Uterus (tissue), 4 donors: ENCODE results near the gene DPP10. TPM values are rescaled to one million over a fixed set of nuclear protein-coding genes. Genes with fewer than 3 reads are reported as not detected.

Experiments used
- DNase-seq, 2 donors: peaks; one replicate each; pipeline ENCODE4 v3.0.0-alpha.2; 2019 to 2020
- H3K27ac ChIP-seq, 2 donors: fragments of 200-600 bp; sonication (generic); 1 replicate in 1 of 2; 2 replicates in 1 of 2; pipeline ENCODE4 v1.5.1; 2016 to 2018
- H3K27me3 ChIP-seq, 2 donors: fragments of 200-600 bp; sonication (generic); one replicate each; pipeline ENCODE4 v1.5.1; 2018 to 2019; ENCODE audit warnings: control low read depth in 1 of 2
- H3K36me3 ChIP-seq, 2 donors: fragments of 200-600 bp; sonication (generic); one replicate each; pipeline ENCODE4 v1.5.1; 2019; ENCODE audit warnings: control low read depth in 1 of 2
- H3K4me1 ChIP-seq, 2 donors: fragments of 200-600 bp; sonication (generic); one replicate each; pipeline ENCODE4 v1.5.1; 2018 to 2019; ENCODE audit warnings: control low read depth in 1 of 2
- H3K4me3 ChIP-seq, 2 donors: fragments of 200-600 bp; sonication (generic); 1 replicate in 1 of 2; 2 replicates in 1 of 2; pipeline ENCODE4 v1.5.1; 2018 to 2019; ENCODE audit warnings: mild to moderate bottlenecking in 1 of 2
- H3K9me3 ChIP-seq, 2 donors: fragments of 200-600 bp; sonication (generic); one replicate each; pipeline ENCODE4 v1.5.1; 2019; ENCODE audit warnings: control low read depth in 1 of 2
- POLR2A ChIP-seq, 2 donors: fragments of 450-650 bp; IDR thresholded peaks; one replicate each; pipeline ENCODE4 v1.6.1; 2016; ENCODE audit warnings: antibody characterized with exemption in 2 of 2, mild to moderate bottlenecking in 1 of 2, moderate library complexity in 1 of 2
- intact Hi-C: fragments of 100-400 bp; cut with DNase I; formaldehyde crosslinking; loops from one replicate; pipeline ENCODE4 v1.15.1; 2023; ENCODE audit warnings: low total_unique reads
- total RNA-seq, 4 donors: library from RNA; depleted of rRNA in 3 of 4; stranded (reverse); fragments of >200 nt in 3 of 4; gene quantifications; one replicate each; pipeline versions ENCODE4 v1.1.0 to v1.2.4, GENCODE V29; 2014 to 2023
- TF ChIP-seq, protein P1 (sequence below), 4 experiments: fragments of 200-600 bp in 2 of 4; fragments of 450-650 bp in 2 of 4; sonication (generic) in 2 of 4; IDR thresholded peaks; one replicate each; pipeline ENCODE4 v1.5.1; 2016 to 2019; ENCODE audit warnings: antibody characterized with exemption in 4 of 4, mild to moderate bottlenecking in 2 of 4, moderate library complexity in 1 of 4
- donor health status: DM: yes; HTN: yes; CAD: no.

The DPP10 gene
- total RNA-seq, 4 donors from 2014 or later, result 33.0 TPM; not detected in 3

GRCh38 chr2:115573756-115574155 is 1131.3 kb downstream of the DPP10 start:
- intact Hi-C loops, result no loop called here
- H3K27ac ChIP-seq, result no peak overlapping the region
- H3K4me3 ChIP-seq, result no peak overlapping the region
- no peak for DNase-seq
- no peak for TF ChIP-seq POLR2A (IDR thresholded peaks at IDR 0.05)
- TF ChIP-seq, protein P1, sequence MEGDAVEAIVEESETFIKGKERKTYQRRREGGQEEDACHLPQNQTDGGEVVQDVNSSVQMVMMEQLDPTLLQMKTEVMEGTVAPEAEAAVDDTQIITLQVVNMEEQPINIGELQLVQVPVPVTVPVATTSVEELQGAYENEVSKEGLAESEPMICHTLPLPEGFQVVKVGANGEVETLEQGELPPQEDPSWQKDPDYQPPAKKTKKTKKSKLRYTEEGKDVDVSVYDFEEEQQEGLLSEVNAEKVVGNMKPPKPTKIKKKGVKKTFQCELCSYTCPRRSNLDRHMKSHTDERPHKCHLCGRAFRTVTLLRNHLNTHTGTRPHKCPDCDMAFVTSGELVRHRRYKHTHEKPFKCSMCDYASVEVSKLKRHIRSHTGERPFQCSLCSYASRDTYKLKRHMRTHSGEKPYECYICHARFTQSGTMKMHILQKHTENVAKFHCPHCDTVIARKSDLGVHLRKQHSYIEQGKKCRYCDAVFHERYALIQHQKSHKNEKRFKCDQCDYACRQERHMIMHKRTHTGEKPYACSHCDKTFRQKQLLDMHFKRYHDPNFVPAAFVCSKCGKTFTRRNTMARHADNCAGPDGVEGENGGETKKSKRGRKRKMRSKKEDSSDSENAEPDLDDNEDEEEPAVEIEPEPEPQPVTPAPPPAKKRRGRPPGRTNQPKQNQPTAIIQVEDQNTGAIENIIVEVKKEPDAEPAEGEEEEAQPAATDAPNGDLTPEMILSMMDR (IDR thresholded peaks at IDR 0.05), result no peak
- H3K4me1 ChIP-seq, result no peaks in the 10 kb centered on the region
- no peaks in the 10 kb centered on the region for H3K9me3 ChIP-seq
- H3K27me3 ChIP-seq, result no peaks in the 10 kb centered on the region
- H3K36me3 ChIP-seq, result no peaks in the 10 kb centered on the region

DNA sequence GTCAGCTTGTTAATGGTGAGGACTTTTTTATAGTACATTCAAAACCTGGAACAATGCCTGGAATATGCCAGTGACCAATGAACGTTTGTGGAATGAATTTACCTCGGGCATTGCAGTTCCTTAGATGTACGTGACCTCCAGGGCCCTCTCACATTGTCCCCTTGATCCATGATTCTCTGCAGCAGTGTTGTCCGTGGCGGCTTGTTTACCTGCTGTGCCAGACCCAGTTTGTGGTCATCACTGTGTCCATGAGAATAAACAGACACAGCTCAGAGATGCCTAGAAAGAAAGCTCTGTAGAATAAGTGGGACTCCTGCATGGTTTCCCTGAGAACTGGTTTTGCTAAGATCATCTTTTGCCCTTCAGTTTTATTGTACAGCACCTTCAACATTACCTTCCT is 1132.2 kb downstream of the DPP10 start:
- DNase-seq, result no peak
- Histone ChIP-seq H3K9me3 (no peaks in the 10 kb centered on the region), H3K36me3 (no peaks in the 10 kb centered on the region), H3K27me3 (no peaks in the 10 kb centered on the region), H3K27ac (no peak overlapping the region), H3K4me3 (no peak overlapping the region), H3K4me1 (no peaks in the 10 kb centered on the region)
- intact Hi-C loops, result no loop called here
- TF ChIP-seq, protein P1 (IDR thresholded peaks at IDR 0.05), result no peak
- no peak for TF ChIP-seq POLR2A (IDR thresholded peaks at IDR 0.05)

DNA sequence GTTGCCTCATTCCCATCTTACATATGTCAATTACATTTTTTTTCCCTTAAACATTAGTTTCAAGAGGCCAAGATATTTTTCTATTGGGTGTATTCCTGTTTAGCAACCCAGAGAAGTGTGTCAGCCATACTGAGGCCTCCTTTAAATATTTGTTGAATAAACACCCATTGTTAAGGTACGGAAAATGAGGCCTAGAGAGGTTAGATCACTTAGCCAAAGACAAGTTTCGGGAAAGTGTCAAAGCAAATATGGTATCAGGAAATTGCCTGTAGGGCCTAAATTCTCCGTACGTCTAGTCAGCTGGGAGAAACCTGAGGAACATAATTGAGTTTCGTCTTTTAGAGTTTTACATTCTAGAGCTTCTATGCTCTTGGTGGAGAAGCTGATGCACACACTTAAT is 1138.3 kb downstream of the DPP10 start:
- H3K9me3 ChIP-seq, result no peaks in the 10 kb centered on the region
- H3K4me1 ChIP-seq, result no peaks in the 10 kb centered on the region
- no peak for TF ChIP-seq POLR2A (IDR thresholded peaks at IDR 0.05)
- TF ChIP-seq, protein P1 (IDR thresholded peaks at IDR 0.05), result no peak
- H3K27me3 ChIP-seq, result no peaks in the 10 kb centered on the region
- no peaks in the 10 kb centered on the region for H3K36me3 ChIP-seq
- no peak overlapping the region for H3K4me3 ChIP-seq
- no peak overlapping the region for H3K27ac ChIP-seq
- no peak for DNase-seq
- intact Hi-C loops, result no loop called here

GRCh38 chr2:115584507-115584906 is 1142.1 kb downstream of the DPP10 start:
- Histone ChIP-seq H3K36me3 (no peaks in the 10 kb centered on the region), H3K4me1 (no peaks in the 10 kb centered on the region), H3K27me3 (no peaks in the 10 kb centered on the region), H3K27ac (no peak overlapping the region), H3K9me3 (no peaks in the 10 kb centered on the region), H3K4me3 (no peak overlapping the region)
- intact Hi-C loops, result no loop called here
- TF ChIP-seq, protein P1 (IDR thresholded peaks at IDR 0.05), result no peak
- no peak for TF ChIP-seq POLR2A (IDR thresholded peaks at IDR 0.05)
- no peak for DNase-seq

- TF ChIP-seq, protein P1 (IDR thresholded peaks at IDR 0.05), result no peak
- TF ChIP-seq POLR2A (IDR thresholded peaks at IDR 0.05), result no peak
- intact Hi-C loops, result no loop called here
- H3K9me3 ChIP-seq, result no peaks in the 10 kb centered on the region
- no peaks in the 10 kb centered on the region for H3K4me1 ChIP-seq
- H3K36me3 ChIP-seq, result no peaks in the 10 kb centered on the region
- no peaks in the 10 kb centered on the region for H3K27me3 ChIP-seq
- no peak for DNase-seq
- H3K4me3 ChIP-seq, result no peak overlapping the region
- H3K27ac ChIP-seq, result no peak overlapping the region
Measured at GRCh38 chr2:115596659-115597375, 1154.4 kb downstream of the DPP10 start.
